HepG2 (cell line): Measurements from ENCODE around the gene CHID1. TPM values are rescaled to one million over a fixed set of nuclear protein-coding genes. Genes with fewer than 3 reads are reported as not detected.

Source experiments
- ATAC-seq: fragments of 200-7000 bp; cut with Tn5 transposase; 3 replicates; pipeline ENCODE4 v1.9.1; 2020; ENCODE audit warnings: mild to moderate bottlenecking, moderate library complexity
- BruUV-seq: library from RNA; stranded (reverse); fragments of 400-500 nt; replicated peaks from 2 replicates; lab custom pipeline; 2021; lab: Mats Ljungman, UMichigan
- CTCF ChIA-PET: fragments of 300-600 bp; formaldehyde crosslinking; extraction: SDS; loops from one replicate; lab custom pipeline; 2021; ENCODE audit warnings: low total read pairs, inconsistent platforms, low intra/inter-chr PET ratio; lab: Yijun Ruan, JAX
- POLR2A ChIA-PET: fragments of 350-600 bp; sonication (Branson Sonifier 250); formaldehyde crosslinking; loops from one replicate; lab custom pipeline; 2020; ENCODE audit warnings: antibody characterized with exemption, inconsistent platforms; lab: Yijun Ruan, JAX
- DNase-seq: peaks from one replicate; pipeline ENCODE4 v3.0.0-alpha.2; 2015; ENCODE audit warnings: low spot score
- FAIRE-seq: peaks from 3 replicates; lab custom pipeline; 2011; peaks lifted over from hg19 to GRCh38; lab: Jason Lieb, UNC
- H2AFZ ChIP-seq: one replicate; pipeline ENCODE4 v1.6.1; 2011; ENCODE audit warnings: low read length, inconsistent platforms
- H3K27ac ChIP-seq: fragments of 300-600 bp; 3 replicates; pipeline ENCODE4 v1.8.0; 2011; ENCODE audit warnings: mixed run types, mild to moderate bottlenecking, mixed read lengths, low read length, inconsistent platforms; ENCODE audit not compliant: insufficient read depth; ENCODE audit errors: extremely low read length
- H3K27me3 ChIP-seq, 2 experiments: fragments of 200-600 bp in 1 of 2; 2 replicates in 1 of 2; 3 replicates in 1 of 2; pipeline versions ENCODE4 v1.6.0 to v1.8.0; 2011; ENCODE audit warnings: low read length in 2 of 2, mild to moderate bottlenecking in 2 of 2, moderate library complexity in 2 of 2, inconsistent platforms in 1 of 2; ENCODE audit not compliant: insufficient read depth in 2 of 2, control insufficient read depth in 1 of 2
- H3K36me3 ChIP-seq, 2 experiments: fragments of 200-600 bp in 1 of 2; replicated peaks in 1 of 2; 2 replicates in 1 of 2; 3 replicates in 1 of 2; pipeline versions ENCODE4 v1.5.1 to v1.8.0; 2011; ENCODE audit warnings: low read length in 2 of 2, inconsistent platforms in 1 of 2; ENCODE audit not compliant: insufficient read depth in 2 of 2, control insufficient read depth in 1 of 2
- H3K4me1 ChIP-seq: 2 replicates; pipeline ENCODE4 v1.5.1; 2012; ENCODE audit warnings: low read length, inconsistent platforms; ENCODE audit not compliant: insufficient read depth
- H3K4me2 ChIP-seq: 2 replicates; pipeline ENCODE4 v1.6.0; 2011; ENCODE audit warnings: low read depth, low read length, inconsistent platforms
- H3K4me3 ChIP-seq, 3 experiments: fragments of 200-600 bp in 1 of 3; sonication (generic), shearing (Covaris generic) in 1 of 3; replicated peaks in 1 of 3; 2 replicates each; pipeline ENCODE4 v1.5.1; 2011 to 2016; ENCODE audit warnings: low read length in 3 of 3, inconsistent platforms in 2 of 3, low read depth in 2 of 3, mild to moderate bottlenecking in 2 of 3, control low read depth in 1 of 3, mixed read lengths in 1 of 3; ENCODE audit not compliant: insufficient read depth in 1 of 3
- H3K79me2 ChIP-seq: one replicate; pipeline ENCODE4 v1.6.1; 2011; ENCODE audit warnings: low read length, inconsistent platforms; ENCODE audit not compliant: insufficient read depth
- H3K9ac ChIP-seq: 2 replicates; pipeline ENCODE4 v1.6.0; 2011; ENCODE audit warnings: mild to moderate bottlenecking, low read depth, low read length, inconsistent platforms; ENCODE audit not compliant: insufficient read depth
- H3K9me3 ChIP-seq: 2 replicates; pipeline ENCODE4 v1.5.1; 2012; ENCODE audit warnings: mild to moderate bottlenecking, low read length
- H4K20me1 ChIP-seq: 2 replicates; pipeline ENCODE4 v1.6.0; 2011; ENCODE audit warnings: inconsistent platforms, mild to moderate bottlenecking, low read length, moderate library complexity; ENCODE audit not compliant: insufficient read depth
- ATF2 ChIP-seq: sonication (generic); formaldehyde crosslinking; IDR thresholded peaks from 2 replicates; pipeline ENCODE4 v1.4.0; 2020; ENCODE audit warnings: missing genetic modification reagents
- DDIT3 ChIP-seq: sonication (generic); formaldehyde crosslinking; IDR thresholded peaks from 2 replicates; pipeline ENCODE4 v1.4.0; 2020; ENCODE audit warnings: mild to moderate bottlenecking, missing genetic modification reagents
- MXD1 ChIP-seq: sonication (generic); formaldehyde crosslinking; IDR thresholded peaks from 2 replicates; pipeline ENCODE4 v1.4.0; 2020; ENCODE audit warnings: mild to moderate bottlenecking, missing genetic modification reagents
- NFATC3 ChIP-seq: sonication (generic); formaldehyde crosslinking; IDR thresholded peaks from 2 replicates; pipeline ENCODE4 v1.5.1; 2020; ENCODE audit warnings: mild to moderate bottlenecking, missing genetic modification reagents
- PHF5A ChIP-seq: IDR thresholded peaks from one replicate; pipeline ENCODE4 v1.6.1; 2018; ENCODE audit warnings: low read depth, missing genetic modification reagents; ENCODE audit not compliant: unreplicated experiment
- SNAI1 ChIP-seq: sonication (generic); formaldehyde crosslinking; IDR thresholded peaks from 2 replicates; pipeline ENCODE4 v1.5.0; 2020; ENCODE audit warnings: mild to moderate bottlenecking, missing genetic modification reagents, borderline replicate concordance
- TEF ChIP-seq: sonication (generic); formaldehyde crosslinking; IDR thresholded peaks from 2 replicates; pipeline ENCODE4 v1.5.0; 2020; ENCODE audit warnings: missing genetic modification reagents
- TRAFD1 ChIP-seq: sonication (generic); formaldehyde crosslinking; IDR thresholded peaks from 2 replicates; pipeline ENCODE4 v1.5.1; 2020; ENCODE audit warnings: missing genetic modification reagents, mild to moderate bottlenecking, borderline replicate concordance
- ZBTB1 ChIP-seq: sonication (generic); formaldehyde crosslinking; IDR thresholded peaks from 2 replicates; pipeline ENCODE4 v1.4.0; 2020; ENCODE audit warnings: missing genetic modification reagents, borderline replicate concordance
- ZBTB37 ChIP-seq: sonication (generic); formaldehyde crosslinking; IDR thresholded peaks from 2 replicates; pipeline ENCODE4 v1.4.0; 2020; ENCODE audit warnings: mild to moderate bottlenecking, missing genetic modification reagents
- ZNF264 ChIP-seq: sonication (generic); formaldehyde crosslinking; IDR thresholded peaks from 2 replicates; pipeline ENCODE4 v1.4.0; 2020; ENCODE audit warnings: missing genetic modification reagents
- ZNF367 ChIP-seq: sonication (generic); formaldehyde crosslinking; IDR thresholded peaks from 2 replicates; pipeline ENCODE4 v1.4.0; 2020; ENCODE audit warnings: missing genetic modification reagents, borderline replicate concordance
- ZNF446 ChIP-seq: sonication (generic); formaldehyde crosslinking; IDR thresholded peaks from 2 replicates; pipeline ENCODE4 v1.5.0; 2020; ENCODE audit warnings: mild to moderate bottlenecking, missing genetic modification reagents
- ZNF513 ChIP-seq: sonication (generic); formaldehyde crosslinking; conservative IDR thresholded peaks from 2 replicates; pipeline ENCODE4 v1.5.0; 2020; ENCODE audit warnings: missing genetic modification reagents
- ZNF777 ChIP-seq: sonication (generic); formaldehyde crosslinking; IDR thresholded peaks from 2 replicates; pipeline ENCODE4 v1.4.0; 2020; ENCODE audit warnings: missing genetic modification reagents
- WGBS: methylation state at CpG from one replicate; pipeline ENCODE4 v1.1.6; 2017; ENCODE audit warnings: low lambda C conversion rate; 5-methylcytosine and 5-hydroxymethylcytosine counted together
- in situ Hi-C: cut with HindIII; loops from 2 replicates; pipeline ENCODE4 v1.10.0; 2017; ENCODE audit warnings: low pct_unique_long_range_greater_than_20kb; ENCODE audit not compliant: extremely low pct_ligation_motif_present
- intact Hi-C: fragments of 100-400 bp; cut with micrococcal nuclease; formaldehyde crosslinking; loops from one replicate; pipeline ENCODE4 v1.10.0; 2022; ENCODE audit not compliant: unreplicated experiment
- polyA plus RNA-seq, 8 experiments: library from polyadenylated mRNA; depleted of rRNA in 3 of 8; stranded (reverse) in 7 of 8; unstranded in 1 of 8; fragments of >200 nt; fragmentation: Illumina TruSeq in 4 of 8; extraction: Trizol in 4 of 8; gene quantifications; 2 replicates each; pipeline versions ENCODE4 v1.2.1 to v1.2.3, GENCODE V29; 2011 to 2016; ENCODE audit warnings: low read depth in 4 of 8, missing spikeins in 1 of 8, mixed read lengths in 1 of 8; ENCODE audit not compliant: insufficient read depth in 1 of 8
- total RNA-seq, 5 experiments: library from RNA; depleted of rRNA; stranded (reverse); fragments of >200 nt; fragmentation: Illumina TruSeq; extraction: Trizol; gene quantifications; 2 replicates each; pipeline ENCODE4 v1.2.3, GENCODE V29; 2016; ENCODE audit warnings: low read depth in 1 of 5

Gene CHID1
- total and polyA plus RNA-seq, 2 of the 13 experiments (the other 11 are each of a cell fraction or from before 2014, with no cell fraction given): 65.1 to 93.6 TPM

GRCh38 chr11:925496-926301 is 15.1 kb upstream of the CHID1 start, which contains the start of gene AP2A2:
Gene AP2A2 (plus strand): TSS chr11:925870. CDS start chr11:926022, 152 bp downstream.
- peak; percentile 58 for DNase-seq
- peaks cover 83% of the 10 kb centered on the region for H3K4me1 ChIP-seq
- H3K9ac ChIP-seq: peak within 1 kb of the TSS; percentile 78
- ChIA-PET POLR2A (interaction anchor here (1.1 to 4.9 kb wide), 5 partner anchors 8 to 27 kb away, joined by 3 to 37 read pairs (median 5); partner anchors contain the start of gene CHID1), CTCF (no interaction called here)
- H3K9me3 ChIP-seq: no peaks in the 10 kb centered on the region
- peak within 1 kb of the TSS; percentile 58 for H2AFZ ChIP-seq
- intact Hi-C loops (loop anchor here (2.0 kb wide), 1 partner anchor 27 kb away; no protein-coding TSS in a partner anchor), in situ Hi-C loops (no loop called here)
- H3K79me2 ChIP-seq: peaks cover 42% of the 10 kb centered on the region
- peaks cover 3 to 4% of the 10 kb centered on the region in 2 experiments; a peak in 4 of 5 replicates for H3K36me3 ChIP-seq
- H3K4me2 ChIP-seq: peak within 1 kb of the TSS; percentile 88
- no TSS peak for BruUV-seq
- FAIRE-seq: no peak
- no peaks in the 10 kb centered on the region; a peak in 1 of 5 replicates for H3K27me3 ChIP-seq
- peaks cover 17% of the 10 kb centered on the region for H4K20me1 ChIP-seq
- 10% methylated on average over 7 of the region's 124 CpGs for WGBS
- H3K27ac ChIP-seq: peak within 1 kb of the TSS; percentile 71
- ATAC-seq: peak; percentile 11
- H3K4me3 ChIP-seq: peak within 1 kb of the TSS; percentile 75 to 84 (median 79)
- TF ChIP-seq MXD1 (CRISPR knock-in tag) (0 out of 2 replicates have a peak, but pooled peaks have one; percentile 25), DDIT3 (CRISPR knock-in tag) (no peak), ZNF264 (CRISPR knock-in tag) (no peak), TEF (CRISPR knock-in tag) (no peak), ZNF446 (CRISPR knock-in tag) (no peak), ZNF513 (CRISPR knock-in tag) (no peak), ZBTB1 (no peak), NFATC3 (CRISPR knock-in tag) (no peak), ZBTB37 (CRISPR knock-in tag) (no peak), TRAFD1 (CRISPR knock-in tag) (no peak), SNAI1 (CRISPR knock-in tag) (no peak), ATF2 (peak; percentile 31; the same call in 1 of the 2 replicates), PHF5A (CRISPR knock-in tag) (peak; percentile 52), ZNF367 (CRISPR knock-in tag) (no peak), ZNF777 (no peak; the same call in 1 of the 2 replicates)
